Measurements from ENCODE around the gene LTN1.
"Not testable (repeated sequence)": the region's sequence is repeated elsewhere in the genome, so short reads cannot be mapped to it uniquely, and the experiment has no call there.

The LTN1 gene, protein sequence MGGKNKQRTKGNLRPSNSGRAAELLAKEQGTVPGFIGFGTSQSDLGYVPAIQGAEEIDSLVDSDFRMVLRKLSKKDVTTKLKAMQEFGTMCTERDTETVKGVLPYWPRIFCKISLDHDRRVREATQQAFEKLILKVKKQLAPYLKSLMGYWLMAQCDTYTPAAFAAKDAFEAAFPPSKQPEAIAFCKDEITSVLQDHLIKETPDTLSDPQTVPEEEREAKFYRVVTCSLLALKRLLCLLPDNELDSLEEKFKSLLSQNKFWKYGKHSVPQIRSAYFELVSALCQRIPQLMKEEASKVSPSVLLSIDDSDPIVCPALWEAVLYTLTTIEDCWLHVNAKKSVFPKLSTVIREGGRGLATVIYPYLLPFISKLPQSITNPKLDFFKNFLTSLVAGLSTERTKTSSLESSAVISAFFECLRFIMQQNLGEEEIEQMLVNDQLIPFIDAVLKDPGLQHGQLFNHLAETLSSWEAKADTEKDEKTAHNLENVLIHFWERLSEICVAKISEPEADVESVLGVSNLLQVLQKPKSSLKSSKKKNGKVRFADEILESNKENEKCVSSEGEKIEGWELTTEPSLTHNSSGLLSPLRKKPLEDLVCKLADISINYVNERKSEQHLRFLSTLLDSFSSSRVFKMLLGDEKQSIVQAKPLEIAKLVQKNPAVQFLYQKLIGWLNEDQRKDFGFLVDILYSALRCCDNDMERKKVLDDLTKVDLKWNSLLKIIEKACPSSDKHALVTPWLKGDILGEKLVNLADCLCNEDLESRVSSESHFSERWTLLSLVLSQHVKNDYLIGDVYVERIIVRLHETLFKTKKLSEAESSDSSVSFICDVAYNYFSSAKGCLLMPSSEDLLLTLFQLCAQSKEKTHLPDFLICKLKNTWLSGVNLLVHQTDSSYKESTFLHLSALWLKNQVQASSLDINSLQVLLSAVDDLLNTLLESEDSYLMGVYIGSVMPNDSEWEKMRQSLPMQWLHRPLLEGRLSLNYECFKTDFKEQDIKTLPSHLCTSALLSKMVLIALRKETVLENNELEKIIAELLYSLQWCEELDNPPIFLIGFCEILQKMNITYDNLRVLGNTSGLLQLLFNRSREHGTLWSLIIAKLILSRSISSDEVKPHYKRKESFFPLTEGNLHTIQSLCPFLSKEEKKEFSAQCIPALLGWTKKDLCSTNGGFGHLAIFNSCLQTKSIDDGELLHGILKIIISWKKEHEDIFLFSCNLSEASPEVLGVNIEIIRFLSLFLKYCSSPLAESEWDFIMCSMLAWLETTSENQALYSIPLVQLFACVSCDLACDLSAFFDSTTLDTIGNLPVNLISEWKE (N-terminal part only)

GRCh38 chr21:28992526-28993292, at the start of gene LTN1:
Gene LTN1 (minus strand): TSS chr21:28992877. CDS start chr21:28992805, 72 bp downstream.
- DNase-seq, result peak; percentile 100

- DNase-seq, result no peak
Measured at GRCh38 chr21:29034678-29035077, 42.0 kb upstream of the LTN1 start.

DNA sequence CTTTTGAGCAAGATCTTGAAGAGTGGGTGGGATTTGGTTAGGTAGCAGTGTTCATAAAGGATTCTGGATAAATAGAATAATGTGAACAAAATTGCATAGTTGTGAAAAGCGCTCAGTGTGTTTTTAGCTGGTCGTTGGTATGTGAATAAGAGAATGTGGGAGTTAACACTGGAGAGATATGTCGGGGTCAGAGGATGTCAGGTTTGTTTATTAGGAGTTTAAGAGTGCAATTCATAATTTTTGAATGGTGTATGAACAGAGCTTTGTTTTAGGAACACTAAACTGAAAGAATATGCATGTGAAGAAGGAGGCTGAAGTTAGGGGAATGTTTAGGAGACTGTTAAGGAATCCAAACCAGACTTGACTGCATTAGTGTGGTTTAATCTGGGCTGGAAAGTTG, 41.2 kb upstream of the LTN1 start:
- no peak for DNase-seq

GRCh38 chr21:29033301-29033700, 40.6 kb upstream of the LTN1 start:
- no peak for DNase-seq

DNA sequence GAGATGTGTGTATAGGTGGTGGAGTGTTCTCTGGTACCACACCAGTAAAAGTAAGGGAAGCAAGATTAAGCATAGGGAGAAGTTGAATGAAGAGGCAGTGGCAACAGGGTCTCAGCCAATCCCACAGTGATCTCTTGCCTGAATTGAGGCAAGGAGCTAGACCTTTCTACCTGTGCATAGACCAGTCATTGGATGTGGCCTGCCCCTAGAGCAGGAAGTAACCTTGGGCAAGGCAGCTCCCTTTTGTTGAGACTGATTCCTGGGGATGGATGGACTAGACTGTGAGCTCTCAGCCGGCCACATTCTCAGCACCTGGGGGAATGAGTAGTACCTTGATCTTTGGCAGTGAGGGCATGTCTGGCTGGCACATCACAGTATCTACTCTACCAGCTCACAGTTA, 38.2 kb upstream of the LTN1 start:
- no peak for DNase-seq

- no peak for DNase-seq
Measured at GRCh38 chr21:29029524-29029923, 36.8 kb upstream of the LTN1 start.

GRCh38 chr21:29025328-29025713, 32.6 kb upstream of the LTN1 start:
- DNase-seq, result peak; percentile 9

DNA sequence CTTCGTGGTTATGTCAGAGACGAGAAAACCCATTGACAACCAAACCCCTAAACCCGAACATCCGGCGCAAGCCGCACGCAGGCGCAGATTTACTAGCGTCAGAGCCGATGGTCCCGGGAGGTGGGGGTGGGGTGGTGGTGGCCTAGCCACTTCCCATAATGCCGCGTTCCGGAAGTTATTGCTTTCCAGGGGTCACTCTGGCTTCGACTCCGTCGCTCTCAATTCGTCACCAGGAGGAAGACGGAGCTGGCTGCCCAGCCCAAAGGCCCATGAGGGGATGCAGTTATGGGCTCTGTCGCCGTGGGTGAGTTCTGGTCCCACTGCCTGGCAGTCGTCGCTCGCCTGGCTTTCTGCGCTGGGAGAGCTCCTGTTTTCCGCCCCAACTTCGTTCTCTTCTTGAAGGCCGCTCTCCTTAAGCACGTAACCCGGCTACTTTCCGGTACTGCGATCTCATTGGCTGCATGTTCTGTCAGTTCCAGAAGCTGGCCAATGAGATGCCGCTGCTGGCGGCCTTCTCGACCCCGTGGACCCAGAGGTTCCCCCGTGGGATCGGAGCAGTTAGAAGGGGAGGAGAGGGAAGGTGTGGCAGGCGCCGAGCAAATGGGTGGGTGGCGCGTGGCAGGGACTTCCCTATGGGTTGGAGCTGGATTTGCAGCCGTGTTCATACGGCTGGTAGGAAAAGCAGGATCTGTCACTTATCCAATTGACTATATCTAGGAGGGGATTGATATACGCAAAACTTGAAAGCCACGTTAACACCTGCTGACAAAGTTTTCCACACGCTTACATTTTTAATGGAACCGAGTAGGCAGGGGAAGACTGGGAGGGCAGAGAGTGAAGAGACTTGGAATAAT, 32.0 kb upstream of the LTN1 start, which contains the start of gene USP16:
USP16 (plus strand) TSS at position 195 of the 854 bp plus-strand sequence. CDS start 3,246 bp downstream, outside the sequence.
- peak; percentile 98 for DNase-seq

GRCh38 chr21:29022166-29022565, 29.5 kb upstream of the LTN1 start:
- DNase-seq, result no peak

DNA sequence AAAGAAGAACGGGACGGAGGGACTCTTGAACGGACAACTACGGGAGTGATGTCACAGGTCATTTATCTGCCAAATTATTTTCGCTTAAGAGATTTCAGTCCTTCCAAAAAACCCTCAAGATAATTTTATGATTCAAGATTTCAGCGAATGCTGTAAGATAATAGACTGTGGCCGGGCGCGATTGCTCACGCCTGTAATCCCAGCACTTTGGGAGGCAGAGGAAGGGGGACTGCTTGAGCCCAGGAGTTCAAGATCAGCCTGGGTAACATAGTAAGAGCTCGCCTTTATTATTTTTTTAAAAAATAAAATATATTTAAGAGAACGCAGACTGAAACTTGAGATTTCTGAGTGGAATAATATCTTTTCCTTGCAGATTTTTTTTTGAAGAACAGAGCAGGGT, 25.9 kb upstream of the LTN1 start:
- peak; percentile 8 for DNase-seq

DNA sequence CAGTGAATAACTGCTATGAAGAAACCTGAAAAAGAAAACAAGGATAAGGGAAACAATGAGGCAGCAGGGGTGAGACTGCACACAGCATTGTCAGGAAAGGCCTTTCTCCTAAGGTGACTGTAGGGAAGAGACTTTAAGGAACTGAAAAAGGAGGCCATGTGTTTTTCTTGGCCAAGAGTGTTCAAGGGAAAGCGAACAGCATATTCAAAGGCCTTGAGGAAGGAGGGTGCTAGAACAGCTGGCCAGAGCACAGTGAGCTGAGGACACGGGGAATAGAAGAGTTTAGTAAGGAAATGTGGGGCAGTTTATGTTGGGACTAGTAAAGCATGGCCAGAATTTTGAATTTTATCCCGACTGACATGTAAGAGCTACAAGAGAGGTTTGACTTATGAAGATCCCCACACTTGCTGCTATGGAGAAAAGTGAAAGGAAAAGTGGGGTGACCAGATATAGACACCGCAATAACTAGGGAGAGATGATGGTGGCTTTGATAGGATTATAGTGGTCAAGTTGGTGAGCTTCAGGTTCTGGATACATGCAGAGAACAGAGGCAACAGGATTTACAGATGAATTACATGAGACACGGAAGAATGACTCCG, 25.1 kb upstream of the LTN1 start:
- peak; percentile 58 for DNase-seq

DNA sequence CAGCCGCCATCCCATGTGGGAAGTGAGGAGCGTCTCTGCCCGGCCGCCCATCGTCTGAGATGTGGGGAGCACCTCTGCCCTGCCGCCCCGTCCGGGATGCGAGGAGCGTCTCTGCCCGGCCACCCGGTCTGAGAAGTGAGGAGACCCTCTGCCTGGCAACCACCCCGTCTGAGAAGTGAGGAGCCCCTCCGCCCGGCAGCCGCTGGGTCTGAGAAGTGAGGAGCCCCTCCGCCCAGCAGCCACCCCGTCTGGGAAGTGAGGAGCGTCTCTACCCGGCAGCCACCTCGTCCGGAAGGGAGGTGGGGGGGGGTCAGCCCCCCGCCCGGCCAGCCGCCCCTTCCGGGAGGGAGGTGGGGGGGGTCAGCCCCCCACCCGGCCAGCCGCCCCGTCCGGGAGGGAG, 18.6 kb upstream of the LTN1 start:
- DNase-seq, result not testable (repeated sequence)

GRCh38 chr21:29008367-29008766, 15.7 kb upstream of the LTN1 start:
- DNase-seq, result no peak

- no peak for DNase-seq
Measured at GRCh38 chr21:29007810-29008209, 15.1 kb upstream of the LTN1 start.

DNA sequence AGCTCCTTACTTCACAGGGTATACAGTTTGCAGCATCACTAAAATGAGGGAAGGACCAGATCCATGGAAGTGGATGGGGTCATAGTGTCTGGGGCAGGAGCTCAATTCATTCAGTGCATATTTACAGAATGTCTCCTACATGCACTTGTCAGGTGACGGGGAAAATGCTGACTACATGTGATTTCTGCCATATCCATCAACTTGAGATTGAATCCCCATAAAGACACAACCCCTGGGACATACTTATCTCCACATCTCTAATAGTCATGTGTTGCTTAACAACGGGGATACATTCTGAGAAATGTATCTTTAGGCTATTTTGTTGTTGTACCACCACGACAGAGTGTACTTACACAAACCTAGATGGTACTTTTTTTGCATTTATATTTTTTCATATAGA, 14.5 kb upstream of the LTN1 start:
- DNase-seq, result no peak

DNA sequence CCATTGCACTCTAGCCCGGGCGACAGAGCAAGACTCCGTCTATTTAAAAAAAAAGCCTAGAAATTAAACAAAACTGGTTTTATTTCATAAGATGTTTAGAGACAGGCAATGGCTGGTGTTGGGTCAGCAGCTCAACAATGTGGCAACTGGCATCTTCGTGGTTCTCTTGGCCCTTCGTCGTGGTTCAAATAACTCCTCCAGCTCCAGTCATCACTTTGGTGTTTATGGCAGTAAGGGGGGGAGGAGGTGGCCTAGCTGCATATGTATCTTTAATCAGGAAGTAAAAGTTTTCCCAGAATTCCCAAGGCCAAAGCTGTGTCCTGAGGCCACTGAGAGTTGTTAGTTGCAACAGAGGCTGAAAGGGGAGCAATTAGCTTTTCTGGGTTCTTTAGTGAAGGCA, 13.0 kb upstream of the LTN1 start:
- DNase-seq, result no peak

GRCh38 chr21:29002442-29003144, 9.9 kb upstream of the LTN1 start:
- peak; percentile 98 for DNase-seq

DNA sequence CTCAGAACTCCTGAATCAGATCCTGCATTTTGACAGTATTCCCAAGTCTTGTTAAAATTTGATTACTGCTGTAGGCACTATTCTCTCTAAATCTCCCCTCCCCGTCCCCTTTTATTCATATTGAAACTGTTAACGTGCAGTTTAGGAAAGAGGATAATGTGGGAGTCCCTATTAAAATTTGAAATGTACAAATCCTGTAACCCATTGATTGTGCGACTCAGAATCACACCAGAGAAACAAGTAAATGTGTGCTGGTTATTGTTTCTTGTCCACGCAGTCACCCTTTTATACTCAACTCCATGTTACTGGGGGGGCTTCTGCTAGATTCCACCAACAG, 584 bp upstream of the LTN1 start:
- DNase-seq, result no peak

DNA sequence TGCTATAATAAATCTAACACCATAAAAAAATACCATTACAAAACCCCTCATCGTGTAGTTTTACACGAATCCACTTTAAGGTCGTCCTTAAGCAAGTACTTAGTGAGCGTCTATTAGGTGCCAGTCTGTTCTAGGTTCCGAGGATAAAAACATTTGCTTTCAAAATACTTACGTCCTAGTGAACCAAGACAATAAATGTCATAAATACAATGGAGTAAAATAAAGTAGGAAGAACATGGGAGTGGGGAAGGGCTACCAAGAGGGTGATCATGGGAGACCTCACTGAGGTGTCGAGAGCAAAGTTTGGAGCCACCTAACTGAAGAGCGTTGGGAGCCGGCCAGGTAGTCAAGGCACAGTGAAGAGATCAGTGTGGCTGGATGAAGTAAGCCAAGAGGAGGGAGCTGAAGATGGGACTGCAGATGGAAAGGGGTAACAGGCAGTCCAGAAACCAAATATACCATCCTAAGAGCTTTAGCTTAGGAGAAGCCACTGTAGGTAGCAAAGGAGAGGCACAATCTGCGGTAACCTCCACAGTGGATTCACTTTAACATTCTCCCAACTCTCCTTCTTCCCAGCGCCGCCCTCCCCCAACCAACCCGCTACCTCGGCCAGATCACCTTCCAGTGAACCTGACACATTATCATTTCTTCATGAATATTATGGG, 684 bp downstream of the LTN1 start:
- no peak for DNase-seq

- not testable (repeated sequence) for DNase-seq
Measured at GRCh38 chr21:28988146-28988545, 4.5 kb downstream of the LTN1 start.

Measured in suppressor macrophage treated with lipopolysaccharide for 4 hours (primary cell).